Brain pericyte (primary cell): ENCODE data around the gene IL20.
"Not testable (repeated sequence)": the region's sequence is repeated elsewhere in the genome, so short reads cannot be mapped to it uniquely, and the experiment has no call there.

Source experiments
- DNase-seq: peaks from one replicate; pipeline ENCODE4 v3.0.0-alpha.2; 2012; ENCODE audit warnings: low read depth, low spot score

IL20 gene

GRCh38 chr1:206842854-206843253, 22.6 kb upstream of the IL20 start:
- DNase-seq = no peak

- DNase-seq = no peak
Measured at GRCh38 chr1:206843626-206844025, 21.8 kb upstream of the IL20 start.

- DNase-seq = no peak
Measured at GRCh38 chr1:206846487-206846886, 18.9 kb upstream of the IL20 start.

GRCh38 chr1:206847337-206847834, 18.0 kb upstream of the IL20 start:
- DNase-seq = no peak

DNA sequence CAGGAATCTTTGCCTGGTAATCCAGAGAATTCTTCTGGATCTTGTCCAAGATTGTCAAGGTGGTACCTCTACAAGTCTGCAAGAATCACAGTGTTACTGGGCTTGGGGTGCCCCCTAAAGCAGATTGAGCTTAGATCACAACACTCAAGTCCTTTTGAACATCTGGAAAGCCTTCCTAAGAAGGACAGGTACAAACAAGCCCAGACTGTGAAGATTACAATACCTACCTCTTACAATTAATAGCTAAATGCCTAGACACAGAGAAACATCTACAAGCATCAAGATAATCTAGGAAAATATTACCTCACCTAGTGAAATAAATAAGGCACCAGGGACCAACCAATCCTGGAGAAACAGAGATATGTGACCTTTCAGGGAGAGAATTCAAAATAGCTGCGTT, 17.5 kb upstream of the IL20 start:
- no peak for DNase-seq

DNA sequence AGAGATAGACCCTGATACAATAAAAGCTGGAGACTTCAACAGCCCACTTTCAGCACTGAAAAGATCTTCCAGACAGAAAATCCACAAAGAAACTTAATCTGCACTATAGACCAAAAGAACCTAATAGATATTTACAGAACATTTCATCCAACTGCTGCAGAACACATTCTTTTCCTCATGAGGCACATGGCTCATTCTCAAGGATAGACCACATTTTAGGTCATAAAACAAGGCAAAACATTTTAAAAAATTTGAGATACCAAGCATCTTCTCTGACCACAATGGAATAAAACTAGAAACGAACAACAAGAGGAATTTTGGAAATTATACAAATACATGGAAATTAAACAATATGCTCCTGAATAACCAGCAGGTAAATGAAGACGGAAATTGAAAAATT, 15.0 kb upstream of the IL20 start:
- no peak for DNase-seq

DNA sequence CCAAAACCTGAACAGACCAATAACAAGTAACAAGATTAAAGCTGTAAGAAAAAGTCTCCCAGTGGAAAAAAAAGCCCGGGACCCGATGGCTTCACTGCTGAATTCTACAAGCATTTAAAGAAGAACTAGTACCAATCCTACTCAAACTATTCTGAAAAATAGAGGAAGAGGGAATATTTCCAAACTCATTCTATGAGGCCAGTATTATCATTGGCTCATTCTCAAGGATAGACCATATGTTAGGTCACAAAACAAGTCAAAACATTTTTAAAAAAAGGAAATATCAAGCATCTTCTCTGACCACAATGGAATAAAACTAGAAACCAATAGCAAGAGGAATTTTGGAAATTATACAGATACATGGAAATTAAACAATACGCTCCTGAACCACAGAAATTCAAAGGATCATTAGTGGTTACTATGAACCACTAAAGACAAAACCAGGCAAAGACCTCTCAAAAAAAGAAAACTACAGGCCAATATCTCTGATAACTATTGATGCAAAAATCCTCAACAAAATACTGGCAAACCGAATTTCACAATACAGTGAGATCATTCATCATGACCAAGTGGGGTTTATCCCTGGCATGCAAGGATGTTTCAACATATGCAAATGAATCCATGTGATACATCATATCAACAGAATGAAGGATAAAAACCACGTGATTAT, 13.9 kb upstream of the IL20 start:
- DNase-seq = no peak

DNA sequence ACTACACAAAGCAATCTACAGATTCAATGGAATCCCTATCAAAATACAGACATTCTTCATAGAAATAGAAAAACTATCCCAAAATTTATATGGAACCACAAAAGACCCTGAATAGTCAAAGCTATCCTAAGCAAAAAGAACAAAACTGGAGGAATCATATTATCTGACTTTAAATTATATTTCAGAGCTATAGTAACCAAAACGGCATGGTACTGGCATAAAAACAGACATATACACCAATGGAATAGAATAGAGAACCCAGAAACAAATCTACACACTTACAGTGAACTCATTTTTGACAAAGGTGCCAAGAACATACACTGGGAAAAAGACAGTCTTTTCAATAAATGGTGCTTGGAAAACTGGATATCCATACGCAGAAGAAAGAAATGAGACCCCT, 12.8 kb upstream of the IL20 start:
- not testable (repeated sequence) for DNase-seq

GRCh38 chr1:206853696-206854095, 11.7 kb upstream of the IL20 start:
- DNase-seq = not testable (repeated sequence)

- no peak for DNase-seq
Measured at GRCh38 chr1:206854401-206855129, 10.9 kb upstream of the IL20 start.

DNA sequence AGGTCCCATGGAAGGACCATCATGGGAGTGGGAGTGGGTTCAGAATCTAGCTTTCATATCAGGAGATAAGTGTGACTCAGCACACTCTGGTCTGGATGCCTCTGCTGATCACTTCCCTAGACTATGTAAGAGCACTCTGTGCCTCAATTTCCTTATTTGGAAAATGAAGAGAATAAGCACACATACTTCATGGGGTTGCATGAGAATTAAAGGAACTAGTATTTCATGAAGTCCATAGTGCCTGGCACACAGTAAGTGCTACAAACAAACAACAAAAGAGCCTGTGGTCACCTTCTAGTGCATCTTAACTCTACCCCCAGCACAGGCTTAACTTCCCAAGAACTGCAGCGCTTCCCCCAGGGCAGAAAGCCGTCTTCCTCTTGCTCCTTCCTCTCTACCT, 9.6 kb upstream of the IL20 start:
- DNase-seq = no peak

- DNase-seq = no peak
Measured at GRCh38 chr1:206856674-206857464, 8.6 kb upstream of the IL20 start.

GRCh38 chr1:206859082-206859521, 6.3 kb upstream of the IL20 start:
- no peak for DNase-seq

GRCh38 chr1:206860165-206860564, 5.3 kb upstream of the IL20 start:
- DNase-seq = no peak

GRCh38 chr1:206863266-206863665, 2.2 kb upstream of the IL20 start:
- no peak for DNase-seq

- DNase-seq = no peak
Measured at GRCh38 chr1:206866062-206866461, 639 bp downstream of the IL20 start.

GRCh38 chr1:206867239-206867638, 1.8 kb downstream of the IL20 start:
- no peak for DNase-seq

GRCh38 chr1:206867716-206868115, 2.3 kb downstream of the IL20 start:
- DNase-seq = no peak

DNA sequence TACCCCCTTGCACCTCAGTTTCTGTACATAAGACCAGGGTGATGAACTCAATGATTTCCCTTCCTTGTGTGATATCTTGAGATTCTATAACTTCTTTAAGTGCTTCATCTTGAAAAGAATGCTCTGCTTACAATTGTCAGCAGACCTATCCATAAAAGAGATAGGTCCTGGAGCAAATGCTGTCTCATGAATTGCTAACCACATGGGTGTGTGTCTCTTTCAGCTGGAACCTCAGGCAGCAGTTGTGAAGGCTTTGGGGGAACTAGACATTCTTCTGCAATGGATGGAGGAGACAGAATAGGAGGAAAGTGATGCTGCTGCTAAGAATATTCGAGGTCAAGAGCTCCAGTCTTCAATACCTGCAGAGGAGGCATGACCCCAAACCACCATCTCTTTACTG, 2.8 kb downstream of the IL20 start:
- DNase-seq = no peak

DNA sequence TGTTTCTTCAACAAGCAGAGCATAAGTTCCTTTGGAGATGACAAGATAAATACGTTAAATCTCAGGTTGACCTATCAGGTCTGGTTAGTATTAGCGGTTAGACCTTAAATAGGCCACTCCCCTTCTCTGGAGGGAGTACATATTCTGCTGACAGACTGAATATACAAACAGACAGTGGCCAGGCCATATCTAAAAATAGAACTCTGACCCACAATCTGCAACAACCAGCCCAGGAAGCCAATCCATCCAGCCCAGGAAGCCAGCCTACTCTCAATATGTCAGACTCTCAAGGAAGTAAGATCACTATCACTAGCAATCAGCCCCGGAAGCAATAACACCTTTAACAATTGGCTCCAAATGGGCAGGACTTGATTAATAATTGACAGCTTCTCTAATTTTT, 6.7 kb downstream of the IL20 start:
- no peak for DNase-seq

DNA sequence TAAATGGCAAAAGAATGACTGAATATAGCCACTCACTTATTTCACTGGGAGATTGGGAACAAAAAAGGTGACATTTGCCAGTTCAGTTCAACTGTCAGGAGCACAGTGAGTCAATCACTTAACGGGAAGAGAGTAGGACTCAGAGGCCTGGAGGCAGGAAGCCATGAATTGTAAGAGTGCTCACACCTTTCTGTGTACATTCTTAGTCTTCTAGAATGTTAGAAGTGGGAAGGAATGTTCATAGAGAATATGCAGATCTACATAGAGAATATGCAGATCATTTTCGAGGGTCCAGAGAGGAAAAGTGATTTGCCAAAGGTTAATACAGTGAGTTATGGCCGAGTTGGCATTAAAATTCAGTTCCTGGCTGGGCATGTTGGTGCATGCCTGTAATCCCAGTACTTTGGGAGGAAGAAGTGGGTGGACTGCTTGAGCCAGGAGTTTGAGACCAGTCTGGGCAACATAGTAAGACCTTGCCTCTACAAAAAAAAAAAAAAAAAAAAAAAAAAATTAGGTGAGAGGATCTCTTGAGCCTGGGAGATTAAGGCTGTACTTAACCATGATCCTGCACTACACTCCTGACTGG, 8.3 kb downstream of the IL20 start:
- DNase-seq = no peak

DNA sequence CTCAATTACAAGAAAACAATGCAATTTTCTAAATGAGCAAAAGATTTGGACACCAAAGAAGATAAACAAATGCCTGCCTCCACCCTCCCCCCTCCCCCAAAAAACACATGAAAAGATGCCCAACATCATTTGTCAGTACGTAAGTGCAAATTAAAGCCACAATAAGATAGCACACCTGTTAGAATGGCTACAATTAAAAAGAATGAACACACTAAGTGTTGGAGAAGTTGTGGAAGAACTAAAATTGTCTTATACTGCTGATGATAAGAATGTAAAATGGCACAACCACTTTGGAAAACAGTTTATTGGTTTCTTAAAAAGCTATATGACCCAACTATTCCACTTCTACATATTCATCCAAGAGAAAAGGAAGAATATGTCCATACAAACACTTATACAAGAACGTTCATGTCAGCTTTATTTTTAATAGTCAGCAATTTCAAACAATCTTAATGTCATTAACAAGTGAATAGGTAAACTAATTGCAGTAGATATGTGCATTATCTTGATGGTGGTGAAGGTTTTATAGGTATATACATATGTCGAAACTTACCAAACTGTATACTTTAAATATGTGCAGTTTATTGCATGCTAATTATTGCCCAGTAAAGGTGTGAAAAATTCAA, 10.4 kb downstream of the IL20 start:
- no peak for DNase-seq
